ENCODE measurements around the gene COL9A3. TPM values are rescaled to one million over a fixed set of nuclear protein-coding genes. Genes with fewer than 3 reads are reported as not detected.

Gene COL9A3
- total and polyA plus RNA-seq, 2 experiments from 2014 or later: 23.9 to 68.1 TPM

GRCh38 chr20:62885046-62885895 lies 68.4 kb downstream of the COL9A3 start:
- Histone ChIP-seq H2AFZ (no peak overlapping the region), H4K20me1 (ENCODE audit: insufficient read depth, poor library complexity, severe bottlenecking) (no peaks in the 10 kb centered on the region), H3K27ac (no peak overlapping the region), H3K4me3 (no peak overlapping the region), H3K27me3 (no peaks in the 10 kb centered on the region), H3K4me1 (ENCODE audit: insufficient read depth) (no peaks in the 10 kb centered on the region), H3K79me2 (no peaks in the 10 kb centered on the region), H3K9me3 (ENCODE audit: low read depth) (no peaks in the 10 kb centered on the region), H3K36me3 (replicated peaks; ENCODE audit: insufficient read depth, low read depth) (no peaks in the 10 kb centered on the region), H3K9me2 (replicated peaks; ENCODE audit: insufficient read depth) (no peaks in the 10 kb centered on the region), H3K4me2 (no peak overlapping the region)
- 91% methylated on average over 20 of the region's 20 CpGs for WGBS (ENCODE audit: low lambda C conversion rate, missing lambda C conversion rate)
- no peak for DNase-seq (ENCODE audit: low spot score)
- TF ChIP-seq, protein P1, sequence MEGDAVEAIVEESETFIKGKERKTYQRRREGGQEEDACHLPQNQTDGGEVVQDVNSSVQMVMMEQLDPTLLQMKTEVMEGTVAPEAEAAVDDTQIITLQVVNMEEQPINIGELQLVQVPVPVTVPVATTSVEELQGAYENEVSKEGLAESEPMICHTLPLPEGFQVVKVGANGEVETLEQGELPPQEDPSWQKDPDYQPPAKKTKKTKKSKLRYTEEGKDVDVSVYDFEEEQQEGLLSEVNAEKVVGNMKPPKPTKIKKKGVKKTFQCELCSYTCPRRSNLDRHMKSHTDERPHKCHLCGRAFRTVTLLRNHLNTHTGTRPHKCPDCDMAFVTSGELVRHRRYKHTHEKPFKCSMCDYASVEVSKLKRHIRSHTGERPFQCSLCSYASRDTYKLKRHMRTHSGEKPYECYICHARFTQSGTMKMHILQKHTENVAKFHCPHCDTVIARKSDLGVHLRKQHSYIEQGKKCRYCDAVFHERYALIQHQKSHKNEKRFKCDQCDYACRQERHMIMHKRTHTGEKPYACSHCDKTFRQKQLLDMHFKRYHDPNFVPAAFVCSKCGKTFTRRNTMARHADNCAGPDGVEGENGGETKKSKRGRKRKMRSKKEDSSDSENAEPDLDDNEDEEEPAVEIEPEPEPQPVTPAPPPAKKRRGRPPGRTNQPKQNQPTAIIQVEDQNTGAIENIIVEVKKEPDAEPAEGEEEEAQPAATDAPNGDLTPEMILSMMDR (IDR thresholded peaks at IDR 0.05; ENCODE audit: poor library complexity): no peak
- TF ChIP-seq EZH2 (IDR thresholded peaks at IDR 0.05; ENCODE audit: borderline replicate concordance) (no peak), EZH2phosphoT487 (IDR thresholded peaks at IDR 0.05; ENCODE audit: low read depth, severe bottlenecking, unreplicated experiment) (no peak)

DNA sequence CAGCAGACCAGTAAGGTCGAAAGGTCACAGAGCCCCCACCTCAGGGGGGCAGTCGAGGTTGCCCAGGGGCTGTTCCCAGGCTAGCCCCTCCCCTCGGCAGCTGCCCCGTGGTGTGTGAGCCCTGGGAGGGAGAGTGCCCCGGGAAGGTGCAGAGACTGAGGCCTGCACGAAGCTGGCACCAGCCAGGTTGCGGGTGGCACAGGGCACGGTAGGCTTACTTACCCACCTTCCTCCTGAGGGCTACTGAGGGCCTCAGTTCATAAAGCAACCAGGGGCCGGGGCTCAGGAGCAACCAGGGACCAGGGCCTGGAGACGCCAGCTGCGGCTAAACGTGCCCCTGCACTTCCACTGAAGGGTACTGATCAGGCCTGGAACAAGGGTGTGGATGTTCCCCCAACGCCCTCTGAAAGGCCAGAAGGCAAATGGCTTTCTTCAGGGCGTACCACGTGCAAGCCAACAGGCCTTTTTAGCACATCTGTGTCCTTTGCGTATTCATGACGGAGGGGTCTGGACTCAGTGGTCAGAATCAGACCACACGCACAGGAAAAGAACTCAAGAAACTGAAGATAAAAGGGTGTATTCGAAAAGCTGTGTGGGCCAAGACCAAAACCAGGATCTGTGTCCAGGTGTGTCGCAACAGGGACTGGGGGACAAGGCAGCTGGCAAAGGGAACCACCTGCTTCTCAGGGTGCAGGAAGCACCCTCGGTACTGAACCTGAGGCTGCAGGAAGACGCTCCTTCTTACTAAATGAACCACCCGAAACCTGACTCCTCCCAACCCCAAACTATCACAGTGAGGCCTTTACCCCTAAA lies 69.3 kb downstream of the COL9A3 start:
- H3K9me3 ChIP-seq (ENCODE audit: low read depth): no peaks in the 10 kb centered on the region
- no peak overlapping the region for H3K4me2 ChIP-seq
- no peaks in the 10 kb centered on the region for H3K79me2 ChIP-seq
- no peaks in the 10 kb centered on the region for H3K27me3 ChIP-seq
- H3K4me3 ChIP-seq: no peak overlapping the region
- H2AFZ ChIP-seq: no peak overlapping the region
- H4K20me1 ChIP-seq (ENCODE audit: insufficient read depth, poor library complexity, severe bottlenecking): no peaks in the 10 kb centered on the region
- WGBS (ENCODE audit: low lambda C conversion rate, missing lambda C conversion rate): 88% methylated on average over 23 of the region's 23 CpGs
- TF ChIP-seq EZH2 (IDR thresholded peaks at IDR 0.05; ENCODE audit: borderline replicate concordance): no peak
- TF ChIP-seq, protein P1 (IDR thresholded peaks at IDR 0.05; ENCODE audit: poor library complexity): no peak
- no peak for TF ChIP-seq EZH2phosphoT487 (IDR thresholded peaks at IDR 0.05; ENCODE audit: low read depth, severe bottlenecking, unreplicated experiment)
- no peak overlapping the region for H3K27ac ChIP-seq
- H3K36me3 ChIP-seq (replicated peaks; ENCODE audit: insufficient read depth, low read depth): no peaks in the 10 kb centered on the region
- DNase-seq (ENCODE audit: low spot score): no peak
- no peaks in the 10 kb centered on the region for H3K4me1 ChIP-seq (ENCODE audit: insufficient read depth)
- no peaks in the 10 kb centered on the region for H3K9me2 ChIP-seq (replicated peaks; ENCODE audit: insufficient read depth)

GRCh38 chr20:62886709-62887058 lies 69.8 kb downstream of the COL9A3 start:
- Histone ChIP-seq H3K4me1 (ENCODE audit: insufficient read depth) (no peaks in the 10 kb centered on the region), H3K9me3 (ENCODE audit: low read depth) (no peaks in the 10 kb centered on the region), H2AFZ (no peak overlapping the region), H3K4me2 (no peak overlapping the region), H3K9me2 (replicated peaks; ENCODE audit: insufficient read depth) (no peaks in the 10 kb centered on the region), H3K36me3 (replicated peaks; ENCODE audit: insufficient read depth, low read depth) (peaks cover 2% of the 10 kb centered on the region), H3K27ac (no peak overlapping the region), H4K20me1 (ENCODE audit: insufficient read depth, poor library complexity, severe bottlenecking) (no peaks in the 10 kb centered on the region), H3K4me3 (no peak overlapping the region), H3K27me3 (no peaks in the 10 kb centered on the region), H3K79me2 (no peaks in the 10 kb centered on the region)
- DNase-seq (ENCODE audit: low spot score): no peak
- WGBS (ENCODE audit: low lambda C conversion rate, missing lambda C conversion rate): 96% methylated on average over 7 of the region's 7 CpGs
- TF ChIP-seq EZH2 (IDR thresholded peaks at IDR 0.05; ENCODE audit: borderline replicate concordance) (no peak), EZH2phosphoT487 (IDR thresholded peaks at IDR 0.05; ENCODE audit: low read depth, severe bottlenecking, unreplicated experiment) (no peak)
- TF ChIP-seq, protein P1 (IDR thresholded peaks at IDR 0.05; ENCODE audit: poor library complexity): no peak

Data from hepatocyte (in vitro differentiated cells).